Endodermal cell (in vitro differentiated cells): Measurements from ENCODE around the gene CHGA. TPM values are rescaled to one million over a fixed set of nuclear protein-coding genes. Genes with fewer than 3 reads are reported as not detected.

Source experiments
- DNase-seq: peaks from one replicate; pipeline ENCODE4 v3.0.0-alpha.2; 2017
- H3K27ac ChIP-seq: 2 replicates; pipeline ENCODE4 v1.5.1; 2013; ENCODE audit warnings: mild to moderate bottlenecking, low read depth, low read length, moderate library complexity
- H3K27me3 ChIP-seq: 2 replicates; pipeline ENCODE4 v1.6.1; 2013; ENCODE audit warnings: mild to moderate bottlenecking, low read length, moderate library complexity; ENCODE audit not compliant: insufficient read depth, control insufficient read depth, poor library complexity, severe bottlenecking
- H3K36me3 ChIP-seq: 2 replicates; pipeline ENCODE4 v1.7.0; 2013; ENCODE audit warnings: mild to moderate bottlenecking, low read length, moderate library complexity; ENCODE audit not compliant: control insufficient read depth, insufficient read depth
- H3K4me1 ChIP-seq: one replicate; pipeline ENCODE4 v1.7.0; 2013; ENCODE audit warnings: low read length; ENCODE audit not compliant: control insufficient read depth, insufficient read depth
- H3K4me3 ChIP-seq: 2 replicates; pipeline ENCODE4 v1.5.1; 2013; ENCODE audit warnings: mild to moderate bottlenecking, low read length, moderate library complexity
- H3K9ac ChIP-seq: 2 replicates; pipeline ENCODE4 v1.6.1; 2013; ENCODE audit warnings: mild to moderate bottlenecking, low read length, moderate library complexity; ENCODE audit not compliant: poor library complexity, severe bottlenecking; ENCODE audit errors: extremely low read depth
- H3K9me3 ChIP-seq: 2 replicates; pipeline ENCODE4 v1.6.1; 2013; ENCODE audit warnings: mild to moderate bottlenecking, low read length, moderate library complexity; ENCODE audit not compliant: control insufficient read depth
- H3K27ac Mint-ChIP-seq: 2 replicates; pipeline ENCODE4 v1.8.0; 2020; ENCODE audit warnings: mixed read lengths
- H3K27me3 Mint-ChIP-seq: 2 replicates; pipeline ENCODE4 v1.8.0; 2021; ENCODE audit warnings: mild to moderate bottlenecking, mixed read lengths; ENCODE audit not compliant: insufficient read depth
- H3K36me3 Mint-ChIP-seq: 2 replicates; pipeline ENCODE4 v1.8.0; 2020; ENCODE audit warnings: low read depth, mixed read lengths
- H3K4me1 Mint-ChIP-seq: 2 replicates; pipeline ENCODE4 v1.8.0; 2020; ENCODE audit warnings: mixed read lengths
- H3K4me3 Mint-ChIP-seq: 2 replicates; pipeline ENCODE4 v1.8.0; 2020; ENCODE audit warnings: mild to moderate bottlenecking, moderate library complexity, mixed read lengths
- H3K9me3 Mint-ChIP-seq: 2 replicates; pipeline ENCODE4 v1.8.0; 2020; ENCODE audit warnings: mild to moderate bottlenecking, mixed read lengths
- CTCF ChIP-seq: fragments of 200-600 bp; sonication (generic); conservative IDR thresholded peaks from 2 replicates; pipeline ENCODE4 v1.5.0; 2021; ENCODE audit warnings: antibody characterized with exemption, mild to moderate bottlenecking
- WGBS, 2 experiments: methylation state at CpG; one replicate each; pipeline versions ENCODE4 v1.1.5 to v1.1.7; 2013; ENCODE audit warnings: missing lambda C conversion rate in 2 of 2, mixed read lengths in 1 of 2; ENCODE audit not compliant: insufficient coverage in 1 of 2, insufficient read length in 1 of 2; 5-methylcytosine and 5-hydroxymethylcytosine counted together
- total RNA-seq, 2 donors: library from RNA; stranded (reverse); fragmentation: NEBNext Ultra II Directional in 1 of 2; extraction: Animal tissue kit (Norgen Biotek cat#: 25700) in 1 of 2; gene quantifications; 2 replicates in 1 of 2; 3 replicates in 1 of 2; pipeline ENCODE4 v1.2.1, GENCODE V29; 2021

The CHGA gene
- total RNA-seq, 2 donors from 2014 or later, result 4.6 TPM

GRCh38 chr14:92950193-92950540 lies 27.2 kb downstream of the CHGA start:
- TF ChIP-seq CTCF, result no peak
- no peaks in the 10 kb centered on the region for H3K27me3 Mint-ChIP-seq
- H3K4me3 Mint-ChIP-seq, result no peak overlapping the region
- no peak for DNase-seq
- H3K27ac ChIP-seq, result no peak overlapping the region
- no peak overlapping the region for H3K27ac Mint-ChIP-seq
- no peak overlapping the region for H3K4me3 ChIP-seq
- no peaks in the 10 kb centered on the region for H3K4me1 ChIP-seq
- no peaks in the 10 kb centered on the region for H3K9me3 ChIP-seq
- peaks cover 9% of the 10 kb centered on the region for H3K36me3 ChIP-seq
- H3K36me3 Mint-ChIP-seq, result peaks cover 11% of the 10 kb centered on the region
- no peak overlapping the region for H3K9ac ChIP-seq
- WGBS, 2 experiments, result 94% methylated on average over 5 to 7 of the region's 7 CpGs
- H3K9me3 Mint-ChIP-seq, result no peaks in the 10 kb centered on the region
- no peaks in the 10 kb centered on the region for H3K27me3 ChIP-seq
- no peaks in the 10 kb centered on the region for H3K4me1 Mint-ChIP-seq

- WGBS, 2 experiments, result 87 to 92% methylated on average over 6 of the region's 6 CpGs
- Histone ChIP-seq H3K9ac (no peak overlapping the region), H3K27me3 (no peaks in the 10 kb centered on the region), H3K4me3 (no peak overlapping the region), H3K36me3 (peaks cover 9% of the 10 kb centered on the region), H3K27ac (no peak overlapping the region), H3K4me1 (no peaks in the 10 kb centered on the region), H3K9me3 (no peaks in the 10 kb centered on the region)
- Mint-ChIP-seq H3K27me3 (no peaks in the 10 kb centered on the region), H3K4me1 (no peaks in the 10 kb centered on the region), H3K4me3 (no peak overlapping the region), H3K36me3 (peaks cover 11% of the 10 kb centered on the region), H3K9me3 (no peaks in the 10 kb centered on the region), H3K27ac (peak overlapping the region; percentile 5)
- DNase-seq, result no peak
- no peak for TF ChIP-seq CTCF
These were observed 27.8 kb downstream of the CHGA start for GRCh38 chr14:92950773-92951172.

GRCh38 chr14:92951261-92951660 lies 28.3 kb downstream of the CHGA start:
- TF ChIP-seq CTCF, result no peak
- Mint-ChIP-seq H3K36me3 (peaks cover 11% of the 10 kb centered on the region), H3K4me1 (no peaks in the 10 kb centered on the region), H3K9me3 (no peaks in the 10 kb centered on the region), H3K27me3 (no peaks in the 10 kb centered on the region), H3K27ac (peak overlapping the region; percentile 5), H3K4me3 (no peak overlapping the region)
- WGBS, 2 experiments, result 90 to 94% methylated on average over 3 to 7 of the region's 7 CpGs
- Histone ChIP-seq H3K9me3 (no peaks in the 10 kb centered on the region), H3K36me3 (peaks cover 9% of the 10 kb centered on the region), H3K27ac (no peak overlapping the region), H3K9ac (no peak overlapping the region), H3K4me1 (no peaks in the 10 kb centered on the region), H3K4me3 (no peak overlapping the region), H3K27me3 (no peaks in the 10 kb centered on the region)
- DNase-seq, result no peak
